Trophoblast cell (in vitro differentiated cells and primary cell): ENCODE measurements around the gene TFB1M.

Experiments used
- DNase-seq, 2 donors: peaks; one replicate each; pipeline ENCODE4 v3.0.0-alpha.2; 2016
- H2AFZ ChIP-seq: 2 replicates; pipeline ENCODE4 v1.6.1; 2013; ENCODE audit warnings: low read length, moderate library complexity, mild to moderate bottlenecking; ENCODE audit not compliant: insufficient read depth, poor library complexity
- H2AK5ac ChIP-seq: 2 replicates; pipeline ENCODE4 v1.6.1; 2013; ENCODE audit warnings: mild to moderate bottlenecking, low read length
- H2BK120ac ChIP-seq: 2 replicates; pipeline ENCODE4 v1.6.1; 2013; ENCODE audit warnings: low read length, mild to moderate bottlenecking, moderate library complexity; ENCODE audit not compliant: insufficient read depth, poor library complexity
- H2BK12ac ChIP-seq: 2 replicates; pipeline ENCODE4 v1.6.1; 2013; ENCODE audit warnings: mild to moderate bottlenecking, low read length, moderate library complexity
- H2BK5ac ChIP-seq: 2 replicates; pipeline ENCODE4 v1.6.1; 2013; ENCODE audit warnings: low read length, low read depth, moderate library complexity, mild to moderate bottlenecking; ENCODE audit not compliant: poor library complexity
- H3K14ac ChIP-seq: 2 replicates; pipeline ENCODE4 v1.6.1; 2013; ENCODE audit warnings: mild to moderate bottlenecking, low read length
- H3K18ac ChIP-seq: 2 replicates; pipeline ENCODE4 v1.6.1; 2013; ENCODE audit warnings: mild to moderate bottlenecking, low read length
- H3K23ac ChIP-seq: 2 replicates; pipeline ENCODE4 v1.6.1; 2013; ENCODE audit warnings: low read length
- H3K27ac ChIP-seq: 2 replicates; pipeline ENCODE4 v1.5.1; 2013; ENCODE audit warnings: low read depth, mild to moderate bottlenecking, inconsistent platforms, low read length, moderate library complexity
- H3K27me3 ChIP-seq: 2 replicates; pipeline ENCODE4 v1.6.1; 2013; ENCODE audit warnings: inconsistent platforms, mild to moderate bottlenecking, low read length, moderate library complexity; ENCODE audit not compliant: insufficient read depth
- H3K36me3 ChIP-seq, 2 experiments: 1 replicate in 1 of 2; 2 replicates in 1 of 2; pipeline ENCODE4 v1.6.1; 2013; ENCODE audit warnings: low read length in 2 of 2, mild to moderate bottlenecking in 2 of 2, moderate library complexity in 1 of 2; ENCODE audit not compliant: insufficient read depth in 2 of 2, control insufficient read depth in 1 of 2
- H3K4ac ChIP-seq: 2 replicates; pipeline ENCODE4 v1.6.1; 2013; ENCODE audit warnings: low read depth, mild to moderate bottlenecking, low read length, moderate library complexity
- H3K4me1 ChIP-seq, 2 experiments: 1 replicate in 1 of 2; 2 replicates in 1 of 2; pipeline ENCODE4 v1.6.1; 2013; ENCODE audit warnings: low read length in 2 of 2, mild to moderate bottlenecking in 2 of 2, moderate library complexity in 1 of 2; ENCODE audit not compliant: insufficient read depth in 2 of 2, control insufficient read depth in 1 of 2
- H3K4me2 ChIP-seq: 2 replicates; pipeline ENCODE4 v1.6.1; 2013; ENCODE audit warnings: inconsistent platforms, mild to moderate bottlenecking, low read length, moderate library complexity
- H3K4me3 ChIP-seq: 2 replicates; pipeline ENCODE4 v1.5.1; 2013; ENCODE audit warnings: mild to moderate bottlenecking, low read depth, low read length, inconsistent platforms
- H3K79me1 ChIP-seq: one replicate; pipeline ENCODE4 v1.6.1; 2013; ENCODE audit warnings: low read length
- H3K79me2 ChIP-seq: 2 replicates; pipeline ENCODE4 v1.6.1; 2013; ENCODE audit warnings: low read length, mild to moderate bottlenecking; ENCODE audit not compliant: control insufficient read depth, insufficient read depth, poor library complexity
- H3K9ac ChIP-seq: 2 replicates; pipeline ENCODE4 v1.6.1; 2013; ENCODE audit warnings: mild to moderate bottlenecking, low read length
- H3K9me3 ChIP-seq: 2 replicates; pipeline ENCODE4 v1.6.1; 2013; ENCODE audit warnings: low read depth, mild to moderate bottlenecking, control low read depth, inconsistent platforms, low read length; ENCODE audit not compliant: insufficient read depth
- H4K12ac ChIP-seq: 2 replicates; pipeline ENCODE4 v1.6.1; 2013; ENCODE audit warnings: low read depth, mild to moderate bottlenecking, low read length, moderate library complexity
- H4K8ac ChIP-seq: 2 replicates; pipeline ENCODE4 v1.6.1; 2013; ENCODE audit warnings: low read depth, mild to moderate bottlenecking, low read length, moderate library complexity
- H4K91ac ChIP-seq: one replicate; pipeline ENCODE4 v1.6.1; 2013; ENCODE audit warnings: low read depth, mild to moderate bottlenecking, low read length, moderate library complexity
- WGBS: extraction: QIAGEN DNeasy Blood & Tissue Kit; methylation state at CpG from one replicate; pipeline ENCODE4 v1.1.7; 2013; ENCODE audit warnings: missing lambda C conversion rate; ENCODE audit not compliant: insufficient read length, insufficient coverage; ENCODE audit errors: extremely low coverage; 5-methylcytosine and 5-hydroxymethylcytosine counted together

The TFB1M gene

GRCh38 chr6:155278319-155279049 lies 35.8 kb downstream of the TFB1M start:
- Histone ChIP-seq H3K4me1 (peaks cover 3% of the 10 kb centered on the region in 2 experiments), H3K79me1 (peaks cover 3% of the 10 kb centered on the region), H2BK120ac (no peak overlapping the region), H4K91ac (no peak overlapping the region), H3K14ac (no peak overlapping the region), H2AFZ (no peak overlapping the region), H3K9ac (no peak overlapping the region), H4K8ac (no peak overlapping the region), H3K36me3 (peaks cover 2 to 4% of the 10 kb centered on the region in 2 experiments), H2BK5ac (no peak overlapping the region), H3K79me2 (peaks cover 2% of the 10 kb centered on the region), H3K27me3 (no peaks in the 10 kb centered on the region), H3K18ac (no peak overlapping the region), H2AK5ac (no peak overlapping the region), H3K9me3 (peaks cover 2% of the 10 kb centered on the region), H3K27ac (no peak overlapping the region), H2BK12ac (no peak overlapping the region), H4K12ac (peak overlapping the region; percentile 18), H3K23ac (no peak overlapping the region), H3K4me3 (no peak overlapping the region), H3K4ac (no peak overlapping the region), H3K4me2 (no peak overlapping the region)
- WGBS: no CpG with 5 or more reads among the region's 5 CpGs
- no peak for DNase-seq

- no peak overlapping the region for H2BK12ac ChIP-seq
- H3K36me3 ChIP-seq: peaks cover 2 to 4% of the 10 kb centered on the region in 2 experiments
- no peak overlapping the region for H3K4ac ChIP-seq
- no peak overlapping the region for H4K12ac ChIP-seq
- H4K8ac ChIP-seq: no peak overlapping the region
- no peak overlapping the region for H4K91ac ChIP-seq
- peaks cover 2% of the 10 kb centered on the region for H3K79me2 ChIP-seq
- H3K4me2 ChIP-seq: no peak overlapping the region
- H3K9me3 ChIP-seq: peaks cover 2% of the 10 kb centered on the region
- H3K4me3 ChIP-seq: no peak overlapping the region
- no peak overlapping the region for H3K23ac ChIP-seq
- no peak overlapping the region for H2AFZ ChIP-seq
- no peak overlapping the region for H3K27ac ChIP-seq
- no peak overlapping the region for H3K18ac ChIP-seq
- no peak overlapping the region for H2AK5ac ChIP-seq
- peaks cover 3% of the 10 kb centered on the region for H3K79me1 ChIP-seq
- no peak overlapping the region for H3K9ac ChIP-seq
- no peak overlapping the region for H2BK5ac ChIP-seq
- H3K4me1 ChIP-seq: peaks cover 3% of the 10 kb centered on the region in 2 experiments
- H3K27me3 ChIP-seq: no peaks in the 10 kb centered on the region
- H3K14ac ChIP-seq: no peak overlapping the region
- DNase-seq: no peak
- H2BK120ac ChIP-seq: no peak overlapping the region
Observed at GRCh38 chr6:155276638-155277037, 37.6 kb downstream of the TFB1M start.

GRCh38 chr6:155275808-155276480 lies 38.3 kb downstream of the TFB1M start:
- H3K79me2 ChIP-seq: peaks cover 2% of the 10 kb centered on the region
- H3K9ac ChIP-seq: no peak overlapping the region
- no peak overlapping the region for H2BK5ac ChIP-seq
- H3K36me3 ChIP-seq: peaks cover 2 to 4% of the 10 kb centered on the region in 2 experiments
- H3K9me3 ChIP-seq: peaks cover 2% of the 10 kb centered on the region
- no CpG with 5 or more reads among the region's 10 CpGs for WGBS
- H2BK120ac ChIP-seq: no peak overlapping the region
- no peaks in the 10 kb centered on the region for H3K27me3 ChIP-seq
- no peak overlapping the region for H3K4me3 ChIP-seq
- peak overlapping the region; percentile 41 for H3K14ac ChIP-seq
- H2AK5ac ChIP-seq: peak overlapping the region; percentile 44
- peak overlapping the region; percentile 26 for H3K27ac ChIP-seq
- peak overlapping the region; percentile 23 for H4K12ac ChIP-seq
- peak overlapping the region; percentile 61 for H3K18ac ChIP-seq
- peak overlapping the region; percentile 57 for H4K91ac ChIP-seq
- no peak overlapping the region for H3K4ac ChIP-seq
- no peak for DNase-seq
- peaks cover 3% of the 10 kb centered on the region for H3K79me1 ChIP-seq
- no peak overlapping the region for H3K23ac ChIP-seq
- peak overlapping the region; percentile 61 for H2AFZ ChIP-seq
- H2BK12ac ChIP-seq: no peak overlapping the region
- peaks cover 3% of the 10 kb centered on the region in 2 experiments for H3K4me1 ChIP-seq
- H4K8ac ChIP-seq: peak overlapping the region; percentile 36
- no peak overlapping the region for H3K4me2 ChIP-seq

- H4K8ac ChIP-seq: no peak overlapping the region
Observed at GRCh38 chr6:155274533-155274932, 39.8 kb downstream of the TFB1M start.

More at GRCh38 chr6:155274533-155274932, 39.8 kb downstream of the TFB1M start:
- H2AFZ ChIP-seq: no peak overlapping the region
- no peak overlapping the region for H3K4me2 ChIP-seq
- no peak overlapping the region for H3K9ac ChIP-seq
- H4K91ac ChIP-seq: no peak overlapping the region
- no peak overlapping the region for H2BK120ac ChIP-seq
- no peak overlapping the region for H3K18ac ChIP-seq
- peaks cover 3% of the 10 kb centered on the region for H3K79me1 ChIP-seq
- peaks cover 2% of the 10 kb centered on the region for H3K79me2 ChIP-seq
- no peak overlapping the region for H3K14ac ChIP-seq
- H3K4me1 ChIP-seq: peaks cover 3% of the 10 kb centered on the region in 2 experiments
- no peak overlapping the region for H3K23ac ChIP-seq
- H3K27ac ChIP-seq: no peak overlapping the region
- H4K12ac ChIP-seq: no peak overlapping the region
- no peak overlapping the region for H2AK5ac ChIP-seq
- no CpG with 5 or more reads among the region's 1 CpG for WGBS
- H3K4me3 ChIP-seq: no peak overlapping the region
- no peak overlapping the region for H3K4ac ChIP-seq
- peaks cover 2 to 4% of the 10 kb centered on the region in 2 experiments for H3K36me3 ChIP-seq
- no peak overlapping the region for H2BK5ac ChIP-seq
- no peak overlapping the region for H2BK12ac ChIP-seq
- no peak for DNase-seq
- H3K9me3 ChIP-seq: peaks cover 2% of the 10 kb centered on the region
- no peaks in the 10 kb centered on the region for H3K27me3 ChIP-seq
